Measurements from ENCODE around the gene HDAC9.
"Not testable (repeated sequence)": the region's sequence is repeated elsewhere in the genome, so short reads cannot be mapped to it uniquely, and the experiment has no call there.

DNA sequence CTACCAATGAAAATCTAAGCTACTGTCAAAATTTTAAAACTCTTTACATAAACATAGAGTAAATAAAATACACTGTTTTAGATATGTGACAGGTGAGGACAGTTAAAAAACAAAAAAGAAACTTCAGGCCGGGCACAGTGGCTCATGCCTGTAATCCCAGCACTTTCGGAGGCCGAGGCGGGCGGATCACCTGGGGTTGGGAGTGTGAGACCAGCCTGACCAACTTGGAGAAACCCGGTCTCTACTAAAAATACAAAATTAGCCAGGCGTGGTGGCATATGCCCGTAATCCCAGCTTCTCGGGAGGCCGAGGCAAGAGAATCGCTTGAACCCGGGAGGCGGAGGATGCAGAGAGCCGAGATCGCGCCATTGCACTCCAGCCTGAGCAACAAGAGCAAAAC lies 472.2 kb downstream of the HDAC9 start:
- TF ChIP-seq, protein P1, sequence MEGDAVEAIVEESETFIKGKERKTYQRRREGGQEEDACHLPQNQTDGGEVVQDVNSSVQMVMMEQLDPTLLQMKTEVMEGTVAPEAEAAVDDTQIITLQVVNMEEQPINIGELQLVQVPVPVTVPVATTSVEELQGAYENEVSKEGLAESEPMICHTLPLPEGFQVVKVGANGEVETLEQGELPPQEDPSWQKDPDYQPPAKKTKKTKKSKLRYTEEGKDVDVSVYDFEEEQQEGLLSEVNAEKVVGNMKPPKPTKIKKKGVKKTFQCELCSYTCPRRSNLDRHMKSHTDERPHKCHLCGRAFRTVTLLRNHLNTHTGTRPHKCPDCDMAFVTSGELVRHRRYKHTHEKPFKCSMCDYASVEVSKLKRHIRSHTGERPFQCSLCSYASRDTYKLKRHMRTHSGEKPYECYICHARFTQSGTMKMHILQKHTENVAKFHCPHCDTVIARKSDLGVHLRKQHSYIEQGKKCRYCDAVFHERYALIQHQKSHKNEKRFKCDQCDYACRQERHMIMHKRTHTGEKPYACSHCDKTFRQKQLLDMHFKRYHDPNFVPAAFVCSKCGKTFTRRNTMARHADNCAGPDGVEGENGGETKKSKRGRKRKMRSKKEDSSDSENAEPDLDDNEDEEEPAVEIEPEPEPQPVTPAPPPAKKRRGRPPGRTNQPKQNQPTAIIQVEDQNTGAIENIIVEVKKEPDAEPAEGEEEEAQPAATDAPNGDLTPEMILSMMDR (tag by site-specific recombination; IDR thresholded peaks at IDR 0.05): not testable (repeated sequence)
- TF ChIP-seq, protein P2, sequence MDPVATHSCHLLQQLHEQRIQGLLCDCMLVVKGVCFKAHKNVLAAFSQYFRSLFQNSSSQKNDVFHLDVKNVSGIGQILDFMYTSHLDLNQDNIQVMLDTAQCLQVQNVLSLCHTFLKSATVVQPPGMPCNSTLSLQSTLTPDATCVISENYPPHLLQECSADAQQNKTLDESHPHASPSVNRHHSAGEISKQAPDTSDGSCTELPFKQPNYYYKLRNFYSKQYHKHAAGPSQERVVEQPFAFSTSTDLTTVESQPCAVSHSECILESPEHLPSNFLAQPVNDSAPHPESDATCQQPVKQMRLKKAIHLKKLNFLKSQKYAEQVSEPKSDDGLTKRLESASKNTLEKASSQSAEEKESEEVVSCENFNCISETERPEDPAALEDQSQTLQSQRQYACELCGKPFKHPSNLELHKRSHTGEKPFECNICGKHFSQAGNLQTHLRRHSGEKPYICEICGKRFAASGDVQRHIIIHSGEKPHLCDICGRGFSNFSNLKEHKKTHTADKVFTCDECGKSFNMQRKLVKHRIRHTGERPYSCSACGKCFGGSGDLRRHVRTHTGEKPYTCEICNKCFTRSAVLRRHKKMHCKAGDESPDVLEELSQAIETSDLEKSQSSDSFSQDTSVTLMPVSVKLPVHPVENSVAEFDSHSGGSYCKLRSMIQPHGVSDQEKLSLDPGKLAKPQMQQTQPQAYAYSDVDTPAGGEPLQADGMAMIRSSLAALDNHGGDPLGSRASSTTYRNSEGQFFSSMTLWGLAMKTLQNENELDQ (tag by site-specific recombination; IDR thresholded peaks at IDR 0.05; ENCODE audit: low read depth): not testable (repeated sequence)
- TF ChIP-seq ZNF302 (tag by site-specific recombination; IDR thresholded peaks at IDR 0.05; ENCODE audit: low read depth); HOXA7 (CRISPR knock-in tag; IDR thresholded peaks at IDR 0.05; ENCODE audit: borderline replicate concordance); ZBTB21 (tag by site-specific recombination; IDR thresholded peaks at IDR 0.05); ZNF214 (tag by site-specific recombination; IDR thresholded peaks at IDR 0.05; ENCODE audit: borderline replicate concordance); ZNF133 (tag by site-specific recombination; IDR thresholded peaks at IDR 0.05); SCRT2 (tag by site-specific recombination; IDR thresholded peaks at IDR 0.05); TCF7L2 (IDR thresholded peaks at IDR 0.05; ENCODE audit: borderline replicate concordance, low read depth, low read length); ZEB2 (tag by site-specific recombination; IDR thresholded peaks at IDR 0.05); ZNF311 (tag by site-specific recombination; IDR thresholded peaks at IDR 0.05; ENCODE audit: borderline replicate concordance); ZBTB7A (tag by site-specific recombination; IDR thresholded peaks at IDR 0.05; ENCODE audit: low read depth): not testable (repeated sequence)
